ENCODE results near the gene NKAP. TPM values are rescaled to one million over a fixed set of nuclear protein-coding genes. Genes with fewer than 3 reads are reported as not detected.

NKAP gene
- total RNA-seq, 1 experiment from 2014 or later = 7.3 TPM

DNA sequence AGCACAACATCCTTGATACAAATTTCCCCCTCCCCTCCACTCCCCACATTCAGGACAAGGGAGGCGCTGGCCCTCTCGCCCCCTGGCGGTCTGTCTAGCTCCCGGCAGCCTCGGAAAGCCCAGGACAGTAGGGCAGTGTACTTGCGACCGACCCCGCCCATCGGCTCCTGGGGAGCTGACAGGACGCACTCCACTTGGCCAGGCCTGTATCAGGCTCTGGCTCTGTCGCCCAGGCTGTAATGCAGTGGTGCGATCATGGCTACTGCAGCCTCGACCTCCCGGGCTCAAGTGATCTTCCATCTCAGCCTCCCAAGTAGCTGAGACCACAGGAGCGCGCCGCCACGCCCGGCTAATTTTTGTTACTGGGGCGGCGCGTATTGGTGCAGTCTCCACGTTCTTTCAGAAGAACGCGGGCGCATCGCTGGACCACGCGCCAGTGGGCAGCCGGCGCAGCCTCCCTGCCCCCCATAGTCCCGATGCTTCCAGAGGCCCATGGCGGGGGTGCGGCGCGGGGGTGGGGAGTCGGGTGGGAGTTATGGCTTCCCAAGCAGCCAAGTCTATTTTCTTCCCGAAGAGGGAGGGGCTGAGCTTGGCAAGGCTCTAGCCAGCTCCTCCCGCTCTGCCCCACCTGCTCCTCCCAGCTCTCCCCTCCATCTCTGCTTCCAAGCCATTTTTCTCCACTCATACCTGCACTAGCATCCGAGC is 55.7 kb downstream of the NKAP start:
- H3K9me3 Mint-ChIP-seq = peaks cover 46 to 53% of the 10 kb centered on the region in 2 experiments
- no peak overlapping the region for H3K27ac Mint-ChIP-seq
- H3K79me1 ChIP-seq (ENCODE audit: insufficient read depth, low read depth, low read length, poor library complexity, severe bottlenecking) = no peaks in the 10 kb centered on the region
- peak overlapping the region; percentile 60 to 78 for H3K4me3 Mint-ChIP-seq
- no peak overlapping the region for H4K8ac ChIP-seq (replicated peaks; ENCODE audit: insufficient read length, low read depth, low read length)
- H3K79me2 ChIP-seq (ENCODE audit: insufficient read depth, low read length) = no peaks in the 10 kb centered on the region
- H2BK15ac ChIP-seq (ENCODE audit: low read depth, low read length) = no peak overlapping the region
- DNase-seq = peak; percentile 88
- no peaks in the 10 kb centered on the region for H3K27me3 ChIP-seq (ENCODE audit: insufficient read depth, low read length)
- H3K9ac ChIP-seq (ENCODE audit: extremely low read depth, insufficient read length, low read length) = no peak overlapping the region
- 0 out of 4 replicates have a peak, but pooled peaks cover 0 to 2% of the 10 kb centered on the region in 2 experiments for H3K4me1 Mint-ChIP-seq
- no peak overlapping the region for H2BK12ac ChIP-seq (ENCODE audit: insufficient read length, low read depth, low read length)
- no peak overlapping the region for H3K27ac ChIP-seq (ENCODE audit: insufficient read length, low read depth, low read length)
- H2AK5ac ChIP-seq (ENCODE audit: insufficient read length, low read length) = no peak overlapping the region
- no peak overlapping the region for H3T11ph ChIP-seq (ENCODE audit: low read length)
- no peak overlapping the region for H2BK120ac ChIP-seq (ENCODE audit: low read depth, low read length, poor library complexity, severe bottlenecking)
- H3K4ac ChIP-seq (ENCODE audit: low read depth, low read length) = no peak overlapping the region
- H4K20me1 ChIP-seq (ENCODE audit: control insufficient read depth, insufficient read depth, insufficient read length) = no peaks in the 10 kb centered on the region
- TF ChIP-seq, protein P1, sequence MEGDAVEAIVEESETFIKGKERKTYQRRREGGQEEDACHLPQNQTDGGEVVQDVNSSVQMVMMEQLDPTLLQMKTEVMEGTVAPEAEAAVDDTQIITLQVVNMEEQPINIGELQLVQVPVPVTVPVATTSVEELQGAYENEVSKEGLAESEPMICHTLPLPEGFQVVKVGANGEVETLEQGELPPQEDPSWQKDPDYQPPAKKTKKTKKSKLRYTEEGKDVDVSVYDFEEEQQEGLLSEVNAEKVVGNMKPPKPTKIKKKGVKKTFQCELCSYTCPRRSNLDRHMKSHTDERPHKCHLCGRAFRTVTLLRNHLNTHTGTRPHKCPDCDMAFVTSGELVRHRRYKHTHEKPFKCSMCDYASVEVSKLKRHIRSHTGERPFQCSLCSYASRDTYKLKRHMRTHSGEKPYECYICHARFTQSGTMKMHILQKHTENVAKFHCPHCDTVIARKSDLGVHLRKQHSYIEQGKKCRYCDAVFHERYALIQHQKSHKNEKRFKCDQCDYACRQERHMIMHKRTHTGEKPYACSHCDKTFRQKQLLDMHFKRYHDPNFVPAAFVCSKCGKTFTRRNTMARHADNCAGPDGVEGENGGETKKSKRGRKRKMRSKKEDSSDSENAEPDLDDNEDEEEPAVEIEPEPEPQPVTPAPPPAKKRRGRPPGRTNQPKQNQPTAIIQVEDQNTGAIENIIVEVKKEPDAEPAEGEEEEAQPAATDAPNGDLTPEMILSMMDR (conservative IDR thresholded peaks at IDR 0.05) = peak; percentile 73
- peak overlapping the region; percentile 27 for H3K4me2 ChIP-seq (ENCODE audit: insufficient read depth, insufficient read length, low read length)
- H4K5ac ChIP-seq (ENCODE audit: insufficient read length, low read depth, low read length) = no peak overlapping the region
- no peaks in the 10 kb centered on the region for H3K4me1 ChIP-seq (ENCODE audit: insufficient read depth, low read length)
- no peak overlapping the region for H2BK20ac ChIP-seq (ENCODE audit: low read depth, low read length, poor library complexity, severe bottlenecking)
- H3K23me2 ChIP-seq (ENCODE audit: insufficient read length, low read depth, low read length, poor library complexity, severe bottlenecking) = no peaks in the 10 kb centered on the region
- H3K23ac ChIP-seq (ENCODE audit: insufficient read length, low read depth, low read length) = no peak overlapping the region
- H3K14ac ChIP-seq (ENCODE audit: insufficient read depth, low read length) = no peak overlapping the region
- 0 out of 7 replicates have a peak, but pooled peaks cover 0 to 5% (median 0%) of the 10 kb centered on the region in 3 experiments for H3K36me3 Mint-ChIP-seq (ENCODE audit: insufficient read depth in 1 of 3, low read depth in 3 of 3)
- no peak overlapping the region for H3K56ac ChIP-seq (ENCODE audit: insufficient read length, low read depth, low read length)
- H3K27me3 Mint-ChIP-seq (ENCODE audit: low read depth) = no peaks in the 10 kb centered on the region; the same call in none of the 2 replicates
- H2AFZ ChIP-seq (ENCODE audit: low read length) = no peak overlapping the region
- H3K18ac ChIP-seq (ENCODE audit: insufficient read length, low read depth, low read length) = no peak overlapping the region
- H3K9me3 ChIP-seq (ENCODE audit: control insufficient read depth, low read depth, low read length) = peaks cover 21% of the 10 kb centered on the region
- no peak overlapping the region for H2BK5ac ChIP-seq (ENCODE audit: insufficient read length, low read length)
- WGBS (ENCODE audit: extremely low coverage, insufficient read length, low lambda C conversion rate) = no CpG with 5 or more reads among the region's 40 CpGs
- no peak overlapping the region for H4K91ac ChIP-seq (ENCODE audit: insufficient read length, low read depth, low read length)

All from H9 (cell line).